ENCODE measurements around the gene LPCAT3.

Gene LPCAT3

GRCh38 chr12:6998715-6999451, 19.4 kb downstream of the LPCAT3 start:
- no peak overlapping the region for H3K4me3 ChIP-seq (ENCODE audit: low read length)
- DNase-seq (ENCODE audit: low read depth): no peak
- no peak for TF ChIP-seq CTCF (conservative IDR thresholded peaks at IDR 0.05; ENCODE audit: low read length)

GRCh38 chr12:6996040-6996441, 22.2 kb downstream of the LPCAT3 start:
- H3K4me3 ChIP-seq (ENCODE audit: low read length): no peak overlapping the region
- peak; percentile 75 for DNase-seq (ENCODE audit: low read depth)

GRCh38 chr12:6987956-6988553, 30.2 kb downstream of the LPCAT3 start:
- H3K4me3 ChIP-seq (ENCODE audit: low read length): no peak overlapping the region
- DNase-seq (ENCODE audit: low read depth): no peak
- TF ChIP-seq CTCF (conservative IDR thresholded peaks at IDR 0.05; ENCODE audit: low read length): no peak

More at GRCh38 chr12:6996040-6996441, 22.2 kb downstream of the LPCAT3 start:
- TF ChIP-seq CTCF (conservative IDR thresholded peaks at IDR 0.05; ENCODE audit: low read length): no peak

GRCh38 chr12:6982532-6982931, 35.7 kb downstream of the LPCAT3 start:
- TF ChIP-seq CTCF (conservative IDR thresholded peaks at IDR 0.05; ENCODE audit: low read length): no peak
- H3K4me3 ChIP-seq (ENCODE audit: low read length): no peak overlapping the region
- DNase-seq (ENCODE audit: low read depth): no peak

GRCh38 chr12:6981152-6982052, 36.9 kb downstream of the LPCAT3 start:
- H3K4me3 ChIP-seq (ENCODE audit: low read length): no peak overlapping the region
- DNase-seq (ENCODE audit: low read depth): no peak
- no peak for TF ChIP-seq CTCF (conservative IDR thresholded peaks at IDR 0.05; ENCODE audit: low read length)

GRCh38 chr12:6980740-6981139, 37.5 kb downstream of the LPCAT3 start:
- TF ChIP-seq CTCF (conservative IDR thresholded peaks at IDR 0.05; ENCODE audit: low read length): no peak
- DNase-seq (ENCODE audit: low read depth): no peak
- no peak overlapping the region for H3K4me3 ChIP-seq (ENCODE audit: low read length)

All from AG10803 (cell line).